Effector memory CD8-positive, alpha-beta T cell (primary cell): ENCODE measurements around the gene RPTOR.

ENCODE experiments used
- ATAC-seq: fragments of 150-1000 bp; cut with Tn5 transposase; replicated peaks from 2 replicates; pipeline ENCODE4 v1.10.0; 2021; ENCODE audit warnings: mild to moderate bottlenecking, moderate library complexity
- DNase-seq, 3 experiments: peaks; one replicate each; pipeline ENCODE4 v3.0.0; 2021
- H3K27ac Mint-ChIP-seq, 2 donors: one replicate each; pipeline ENCODE4 v1.8.0; 2022; ENCODE audit warnings: mild to moderate bottlenecking in 2 of 2, mixed read lengths in 2 of 2, moderate library complexity in 2 of 2
- H3K27me3 Mint-ChIP-seq, 2 donors: one replicate each; pipeline ENCODE4 v1.8.0; 2022; ENCODE audit warnings: mixed read lengths in 2 of 2
- H3K36me3 Mint-ChIP-seq: one replicate; pipeline ENCODE4 v1.8.0; 2022; ENCODE audit warnings: mild to moderate bottlenecking, moderate library complexity, mixed read lengths; ENCODE audit not compliant: insufficient read depth
- H3K4me1 Mint-ChIP-seq, 2 donors: one replicate each; pipeline ENCODE4 v1.8.0; 2022; ENCODE audit warnings: low read depth in 2 of 2, mixed read lengths in 2 of 2
- H3K4me3 Mint-ChIP-seq, 2 donors: one replicate each; pipeline ENCODE4 v1.8.0; 2022; ENCODE audit warnings: mild to moderate bottlenecking in 2 of 2, mixed read lengths in 2 of 2, moderate library complexity in 2 of 2
- H3K9me3 Mint-ChIP-seq, 2 donors: one replicate each; pipeline ENCODE4 v1.8.0; 2022; ENCODE audit warnings: mixed read lengths in 2 of 2

Gene RPTOR

DNA sequence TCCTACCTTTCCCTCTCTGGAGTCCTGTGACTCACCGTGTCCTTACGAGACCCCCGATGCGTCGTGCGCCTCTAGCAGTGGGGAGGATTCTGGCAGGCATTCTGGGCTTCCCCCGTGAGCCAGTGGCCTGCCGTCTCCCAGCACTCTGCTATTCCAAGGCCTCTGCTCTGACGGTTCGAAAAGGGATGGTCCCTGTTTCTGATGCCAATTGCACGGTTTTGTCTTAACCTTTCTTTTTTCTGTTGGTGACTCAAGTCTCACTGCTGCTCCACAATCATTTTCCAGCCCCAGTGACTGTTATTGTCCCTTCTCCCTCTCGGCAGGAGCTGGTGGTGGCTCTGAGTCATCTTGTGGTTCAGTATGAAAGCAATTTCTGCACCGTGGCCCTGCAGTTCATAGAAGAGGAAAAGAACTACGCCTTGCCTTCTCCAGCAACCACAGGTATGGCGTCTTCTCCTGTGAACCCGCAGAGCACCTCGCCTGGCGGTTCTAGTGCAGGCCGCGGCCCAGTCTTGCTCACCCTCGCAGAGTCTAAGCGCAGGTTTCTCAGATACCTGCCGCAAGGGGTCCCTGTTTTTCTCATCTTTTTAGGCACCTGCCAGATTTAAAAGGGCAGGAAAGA, 346.9 kb downstream of the RPTOR start:
- H3K4me3 Mint-ChIP-seq, result peak overlapping the region; percentile 76 to 80
- peaks cover 49 to 55% of the 10 kb centered on the region in 2 donors for H3K4me1 Mint-ChIP-seq
- peaks cover 63% of the 10 kb centered on the region for H3K36me3 Mint-ChIP-seq
- ATAC-seq, result peak; percentile 76
- no peaks in the 10 kb centered on the region for H3K9me3 Mint-ChIP-seq
- H3K27ac Mint-ChIP-seq, result peak overlapping the region; percentile 93 to 94
- DNase-seq, result peak; percentile 71 to 72 (median 71)
- H3K27me3 Mint-ChIP-seq, result no peaks in the 10 kb centered on the region

GRCh38 chr17:80892019-80892855, 347.6 kb downstream of the RPTOR start:
- Mint-ChIP-seq H3K4me1 (peaks cover 47 to 55% of the 10 kb centered on the region in 2 donors), H3K9me3 (no peaks in the 10 kb centered on the region)

GRCh38 chr17:80892900-80893603, 348.4 kb downstream of the RPTOR start:
- peaks cover 47 to 55% of the 10 kb centered on the region in 2 donors for H3K4me1 Mint-ChIP-seq

More at GRCh38 chr17:80892019-80892855, 347.6 kb downstream of the RPTOR start:
- DNase-seq, result peak; percentile 75 to 76 (median 76)
- peaks cover 63% of the 10 kb centered on the region for H3K36me3 Mint-ChIP-seq
- ATAC-seq, result peak; percentile 84
- peak overlapping the region; percentile 76 to 80 for H3K4me3 Mint-ChIP-seq
- peak overlapping the region; percentile 93 to 94 for H3K27ac Mint-ChIP-seq
- no peaks in the 10 kb centered on the region for H3K27me3 Mint-ChIP-seq

DNA sequence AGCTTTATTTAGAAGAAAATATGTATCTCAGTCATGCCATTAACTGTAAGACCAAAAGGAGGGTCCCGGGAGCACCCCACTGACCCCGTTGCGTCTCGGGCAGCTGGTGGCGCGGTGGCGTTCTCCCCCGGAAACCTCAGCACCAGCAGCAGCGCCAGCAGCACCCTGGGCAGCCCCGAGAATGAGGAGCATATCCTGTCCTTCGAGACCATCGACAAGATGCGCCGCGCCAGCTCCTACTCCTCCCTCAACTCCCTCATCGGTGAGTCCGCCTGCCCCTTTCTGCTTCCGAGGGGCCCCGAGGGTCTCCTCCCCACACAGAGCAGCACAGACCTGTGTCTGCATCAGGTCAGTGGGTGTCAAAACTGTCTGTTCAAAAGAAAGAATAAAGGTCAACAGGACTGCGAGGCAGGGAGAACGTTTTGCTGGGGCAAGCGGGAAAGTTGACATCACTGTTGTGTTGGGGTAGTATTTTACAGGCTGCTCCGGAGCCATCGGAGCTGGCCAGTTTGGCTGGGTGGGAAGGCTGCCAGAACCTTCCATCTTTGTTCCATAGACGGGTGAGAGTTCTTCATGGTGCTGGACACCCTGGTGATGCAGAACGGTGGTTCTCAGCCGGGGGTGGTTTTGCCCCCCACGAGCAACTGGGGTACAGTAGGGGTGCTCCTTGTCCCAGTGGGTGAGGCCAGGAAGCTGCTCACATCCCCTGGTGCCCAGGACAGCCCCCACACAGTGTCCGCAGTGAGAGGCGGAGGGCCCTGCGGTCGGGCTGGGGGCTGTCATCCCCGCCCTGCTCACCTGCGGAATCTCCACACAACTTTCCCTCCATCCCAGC, 349.2 kb downstream of the RPTOR start:
- no peak for DNase-seq
- peak overlapping the region; percentile 93 to 94 for H3K27ac Mint-ChIP-seq
- H3K4me1 Mint-ChIP-seq, result peaks cover 45 to 54% of the 10 kb centered on the region in 2 donors
- ATAC-seq, result no peak
- H3K36me3 Mint-ChIP-seq, result peaks cover 66% of the 10 kb centered on the region
- H3K27me3 Mint-ChIP-seq, result no peaks in the 10 kb centered on the region
- peak overlapping the region; percentile 76 to 80 for H3K4me3 Mint-ChIP-seq
- H3K9me3 Mint-ChIP-seq, result no peaks in the 10 kb centered on the region

More at GRCh38 chr17:80892900-80893603, 348.4 kb downstream of the RPTOR start:
- DNase-seq, result peak in 2 of 3 experiments; percentile 27 to 30
- H3K9me3 Mint-ChIP-seq, result no peaks in the 10 kb centered on the region
- peak overlapping the region; percentile 76 to 80 for H3K4me3 Mint-ChIP-seq
- peak; percentile 12 for ATAC-seq
- H3K36me3 Mint-ChIP-seq, result peaks cover 69% of the 10 kb centered on the region
- no peaks in the 10 kb centered on the region for H3K27me3 Mint-ChIP-seq
- H3K27ac Mint-ChIP-seq, result peak overlapping the region; percentile 93 to 94

- Mint-ChIP-seq H3K36me3 (peaks cover 61% of the 10 kb centered on the region), H3K27me3 (no peaks in the 10 kb centered on the region), H3K4me1 (peaks cover 39 to 49% of the 10 kb centered on the region in 2 donors), H3K27ac (peak overlapping the region; percentile 67 to 94), H3K4me3 (peak overlapping the region in 1 of 2 donors; percentile 18), H3K9me3 (no peaks in the 10 kb centered on the region)
- DNase-seq, result no peak
- ATAC-seq, result no peak
Observed at GRCh38 chr17:80894439-80894721, 349.7 kb downstream of the RPTOR start.

DNA sequence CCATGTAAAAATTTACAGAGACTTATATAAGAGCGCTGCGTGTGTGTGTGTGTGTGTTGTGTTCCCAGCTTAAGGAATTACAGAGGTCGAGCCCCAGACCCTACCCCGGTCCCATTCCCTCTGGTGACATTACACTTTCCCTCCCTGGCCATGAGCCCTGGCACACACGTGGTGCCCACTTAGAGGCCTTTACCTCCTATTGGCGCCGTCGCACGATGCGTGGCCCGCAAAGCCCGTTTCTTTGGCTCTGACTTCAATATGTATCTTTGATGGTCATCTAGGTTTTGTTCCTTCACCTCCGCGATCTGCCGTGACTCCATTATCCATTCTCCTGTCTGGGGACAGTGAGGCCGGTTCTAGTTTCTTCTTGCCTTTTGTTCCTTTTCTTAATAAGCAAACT, 350.1 kb downstream of the RPTOR start:
- Mint-ChIP-seq H3K9me3 (no peaks in the 10 kb centered on the region), H3K4me3 (peak overlapping the region; percentile 24 to 35), H3K27ac (peak overlapping the region; percentile 67 to 94), H3K27me3 (no peaks in the 10 kb centered on the region), H3K36me3 (peaks cover 60% of the 10 kb centered on the region), H3K4me1 (peaks cover 39 to 47% of the 10 kb centered on the region in 2 donors)
- no peak for DNase-seq
- ATAC-seq, result no peak

DNA sequence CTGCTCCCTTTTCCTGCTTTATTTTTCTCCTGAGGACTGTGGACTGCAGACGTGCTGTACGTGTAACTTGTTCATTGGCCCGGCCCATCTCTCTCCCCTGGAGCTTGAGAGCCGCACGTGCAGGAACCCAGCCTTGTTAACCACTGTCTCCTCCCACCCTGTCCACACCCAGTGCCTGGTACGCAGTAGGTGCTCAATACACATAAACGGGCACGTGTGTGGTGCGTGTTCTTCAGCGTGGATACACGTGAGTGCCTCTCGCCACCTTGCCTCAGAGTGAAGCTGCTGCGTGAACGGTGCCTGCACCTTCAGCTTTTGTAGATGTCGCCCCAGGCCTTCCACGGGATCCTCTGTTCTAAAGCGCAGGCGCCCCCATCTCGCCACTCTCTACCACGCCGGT, 350.7 kb downstream of the RPTOR start:
- peaks cover 58% of the 10 kb centered on the region for H3K36me3 Mint-ChIP-seq
- no peaks in the 10 kb centered on the region for H3K27me3 Mint-ChIP-seq
- no peaks in the 10 kb centered on the region for H3K9me3 Mint-ChIP-seq
- H3K27ac Mint-ChIP-seq, result peak overlapping the region; percentile 67 to 94
- H3K4me3 Mint-ChIP-seq, result peak overlapping the region; percentile 24 to 35
- peaks cover 36 to 42% of the 10 kb centered on the region in 2 donors for H3K4me1 Mint-ChIP-seq
- no peak for DNase-seq
- ATAC-seq, result no peak

GRCh38 chr17:80898716-80899115, 354.1 kb downstream of the RPTOR start:
- Mint-ChIP-seq H3K36me3 (peaks cover 39% of the 10 kb centered on the region), H3K4me1 (peaks cover 19 to 26% of the 10 kb centered on the region in 2 donors), H3K9me3 (no peaks in the 10 kb centered on the region), H3K27ac (no peak overlapping the region), H3K4me3 (no peak overlapping the region), H3K27me3 (no peaks in the 10 kb centered on the region)
- ATAC-seq, result no peak
- DNase-seq, result no peak

- Mint-ChIP-seq H3K4me1 (peaks cover 19 to 26% of the 10 kb centered on the region in 2 donors), H3K9me3 (no peaks in the 10 kb centered on the region), H3K27me3 (no peaks in the 10 kb centered on the region), H3K36me3 (peaks cover 30% of the 10 kb centered on the region), H3K4me3 (no peak overlapping the region), H3K27ac (no peak overlapping the region)
- ATAC-seq (peak; percentile 85), DNase-seq (peak; percentile 70 to 78 (median 76))
Observed at GRCh38 chr17:80899402-80900268, 355.0 kb downstream of the RPTOR start.

DNA sequence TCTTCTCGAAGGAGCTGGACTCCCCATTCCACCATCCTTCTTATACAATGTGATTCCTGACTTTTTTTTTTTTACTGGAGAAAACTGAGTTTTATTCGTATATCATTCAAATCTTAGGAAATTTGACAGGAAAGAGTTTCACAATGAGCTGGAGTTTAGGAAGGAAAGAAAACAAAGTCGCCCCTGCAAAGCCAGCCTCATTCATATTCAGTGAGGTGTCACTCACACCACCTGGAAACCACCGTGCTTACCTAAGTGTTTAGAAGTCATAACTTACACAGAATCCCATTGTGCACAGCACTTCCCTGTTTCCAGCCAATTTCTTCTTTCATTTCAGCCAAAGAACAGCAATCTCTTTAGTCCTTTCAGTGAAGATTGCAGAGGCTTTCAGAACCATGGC, 356.7 kb downstream of the RPTOR start:
- Mint-ChIP-seq H3K27me3 (no peaks in the 10 kb centered on the region), H3K4me3 (peak overlapping the region in 1 of 2 donors; percentile 62), H3K9me3 (no peaks in the 10 kb centered on the region), H3K27ac (peak overlapping the region; percentile 76 to 78), H3K36me3 (peaks cover 30% of the 10 kb centered on the region), H3K4me1 (peaks cover 11 to 14% of the 10 kb centered on the region in 2 donors)
- no peak for DNase-seq
- no peak for ATAC-seq

GRCh38 chr17:80902197-80902962, 357.7 kb downstream of the RPTOR start:
- Mint-ChIP-seq H3K4me1 (peaks cover 11 to 14% of the 10 kb centered on the region in 2 donors), H3K27ac (peak overlapping the region; percentile 76 to 78), H3K4me3 (peak overlapping the region in 1 of 2 donors; percentile 62), H3K9me3 (no peaks in the 10 kb centered on the region), H3K27me3 (no peaks in the 10 kb centered on the region), H3K36me3 (peaks cover 30% of the 10 kb centered on the region)
- DNase-seq (no peak), ATAC-seq (no peak)
